Measurements from ENCODE around the gene RNU5D-1.
"Not testable (repeated sequence)": the region's sequence is repeated elsewhere in the genome, so short reads cannot be mapped to it uniquely, and the experiment has no call there.

Gene RNU5D-1

DNA sequence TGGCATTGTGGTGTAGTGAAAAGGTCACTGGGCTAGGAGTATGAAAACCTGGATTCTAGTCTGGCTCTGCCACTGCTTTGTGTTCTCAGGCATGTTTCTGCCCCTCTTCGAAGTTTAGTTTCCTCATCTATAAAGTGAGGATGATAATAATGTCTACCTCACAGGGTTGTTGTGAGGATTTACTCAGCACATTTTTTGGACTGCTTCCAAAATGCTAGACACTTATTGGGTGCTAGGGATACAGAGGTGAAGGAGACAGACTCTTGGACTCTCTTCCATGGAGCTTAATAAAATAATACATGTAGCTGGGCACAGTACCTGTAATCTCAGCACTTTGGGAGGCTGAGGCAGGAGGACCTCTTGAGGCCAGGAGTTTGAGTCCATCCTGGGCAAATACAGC lies 12.2 kb upstream of the RNU5D-1 start:
- DNase-seq (ENCODE audit: low read depth) = no peak
- TF ChIP-seq, protein P1, sequence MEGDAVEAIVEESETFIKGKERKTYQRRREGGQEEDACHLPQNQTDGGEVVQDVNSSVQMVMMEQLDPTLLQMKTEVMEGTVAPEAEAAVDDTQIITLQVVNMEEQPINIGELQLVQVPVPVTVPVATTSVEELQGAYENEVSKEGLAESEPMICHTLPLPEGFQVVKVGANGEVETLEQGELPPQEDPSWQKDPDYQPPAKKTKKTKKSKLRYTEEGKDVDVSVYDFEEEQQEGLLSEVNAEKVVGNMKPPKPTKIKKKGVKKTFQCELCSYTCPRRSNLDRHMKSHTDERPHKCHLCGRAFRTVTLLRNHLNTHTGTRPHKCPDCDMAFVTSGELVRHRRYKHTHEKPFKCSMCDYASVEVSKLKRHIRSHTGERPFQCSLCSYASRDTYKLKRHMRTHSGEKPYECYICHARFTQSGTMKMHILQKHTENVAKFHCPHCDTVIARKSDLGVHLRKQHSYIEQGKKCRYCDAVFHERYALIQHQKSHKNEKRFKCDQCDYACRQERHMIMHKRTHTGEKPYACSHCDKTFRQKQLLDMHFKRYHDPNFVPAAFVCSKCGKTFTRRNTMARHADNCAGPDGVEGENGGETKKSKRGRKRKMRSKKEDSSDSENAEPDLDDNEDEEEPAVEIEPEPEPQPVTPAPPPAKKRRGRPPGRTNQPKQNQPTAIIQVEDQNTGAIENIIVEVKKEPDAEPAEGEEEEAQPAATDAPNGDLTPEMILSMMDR (IDR thresholded peaks at IDR 0.05; ENCODE audit: control insufficient read depth, extremely low read depth, insufficient read depth) = no peak
- H3K4me3 ChIP-seq (ENCODE audit: low read depth, low read length) = no peak overlapping the region

DNA sequence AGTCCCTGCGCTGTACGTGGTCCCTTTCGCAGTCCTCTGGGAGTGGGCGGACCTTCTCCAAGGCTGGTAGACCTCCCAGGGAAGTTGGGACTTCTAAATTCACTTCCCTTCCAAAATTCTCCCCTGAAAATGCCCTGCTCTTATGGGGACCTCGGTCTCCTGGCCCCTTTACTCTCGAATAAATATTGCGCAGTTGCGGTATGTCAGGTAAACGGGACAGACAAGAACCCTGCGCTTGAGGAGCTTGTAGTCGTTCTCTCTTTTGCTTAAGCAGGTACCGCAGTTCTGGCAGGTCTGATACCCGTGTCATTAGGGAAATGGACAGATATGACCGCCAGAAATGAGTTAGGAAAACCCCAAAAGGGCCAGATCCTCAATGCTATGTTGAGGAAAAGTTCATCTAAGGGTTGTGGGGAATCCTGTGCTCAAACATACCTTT lies 9.2 kb upstream of the RNU5D-1 start:
- peak overlapping the region; percentile 86 for H3K4me3 ChIP-seq (ENCODE audit: low read depth, low read length)
- TF ChIP-seq, protein P1 (IDR thresholded peaks at IDR 0.05; ENCODE audit: control insufficient read depth, extremely low read depth, insufficient read depth) = no peak
- DNase-seq (ENCODE audit: low read depth) = no peak

DNA sequence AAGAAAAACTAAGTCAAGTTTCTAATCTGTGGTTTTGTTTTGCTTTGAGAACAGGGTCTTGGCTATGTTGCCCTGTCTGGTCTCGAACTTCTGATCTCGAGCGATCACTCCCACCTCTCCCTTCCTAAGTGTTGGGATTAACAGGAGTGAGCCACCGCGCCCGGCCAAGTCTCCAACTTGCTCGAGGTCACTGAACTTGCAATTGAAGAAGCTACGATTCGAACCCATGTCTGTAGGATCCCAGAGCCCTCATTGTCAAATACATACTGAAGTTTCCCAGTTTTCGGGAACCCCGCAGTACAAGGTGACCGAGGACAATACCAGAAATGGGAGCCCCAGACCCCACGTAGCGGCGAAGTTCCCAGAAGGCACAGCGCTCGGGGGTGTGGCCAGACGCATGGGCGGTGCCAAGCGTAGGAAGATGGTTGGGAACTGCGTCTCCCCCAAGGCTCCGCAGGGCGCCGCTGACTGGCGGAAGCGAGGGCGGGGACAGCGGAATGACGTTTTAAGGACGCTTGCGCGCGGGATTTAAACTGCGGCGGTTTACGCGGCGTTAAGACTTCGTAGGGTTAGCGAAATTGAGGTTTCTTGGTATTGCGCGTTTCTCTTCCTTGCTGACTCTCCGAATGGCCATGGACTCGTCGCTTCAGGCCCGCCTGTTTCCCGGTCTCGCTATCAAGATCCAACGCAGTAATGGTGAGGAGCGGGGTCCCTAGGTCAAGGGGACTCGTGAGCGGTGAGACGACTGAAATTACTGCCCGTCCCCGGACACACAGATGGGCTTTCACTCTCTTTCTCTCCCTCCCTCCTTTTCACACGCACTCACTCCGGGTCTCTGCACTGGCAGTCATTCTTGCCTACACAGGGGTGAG lies 8.6 kb upstream of the RNU5D-1 start, which contains the start of gene KIF2C:
Gene KIF2C, plus strand, starts transcription at position 531 of the 872 bp plus-strand sequence. Its CDS starts 96 bp downstream, at position 627.
- peak; percentile 92 for DNase-seq (ENCODE audit: low read depth)
- peak within 1 kb of the TSS; percentile 86 for H3K4me3 ChIP-seq (ENCODE audit: low read depth, low read length)
- TF ChIP-seq, protein P1 (IDR thresholded peaks at IDR 0.05; ENCODE audit: control insufficient read depth, extremely low read depth, insufficient read depth) = no peak

DNA sequence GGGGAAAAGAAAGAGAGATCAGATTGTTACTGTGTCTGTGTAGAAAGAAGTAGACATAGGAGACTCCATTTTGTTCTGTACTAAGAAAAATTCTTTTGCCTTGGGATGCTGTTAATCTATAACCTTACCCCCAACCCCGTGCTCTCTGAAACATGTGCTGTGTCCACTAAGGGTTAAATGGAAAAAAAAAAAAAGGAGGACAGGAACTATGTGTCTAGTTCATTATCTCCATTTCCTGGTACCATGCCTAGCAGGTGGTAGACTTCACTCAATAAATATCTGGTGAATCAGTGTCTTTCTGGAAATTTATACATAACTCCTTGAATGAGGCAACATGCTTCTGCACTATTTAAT lies 8.0 kb upstream of the RNU5D-1 start:
- DNase-seq (ENCODE audit: low read depth) = not testable (repeated sequence)
- peak overlapping the region; percentile 86 for H3K4me3 ChIP-seq (ENCODE audit: low read depth, low read length)

DNA sequence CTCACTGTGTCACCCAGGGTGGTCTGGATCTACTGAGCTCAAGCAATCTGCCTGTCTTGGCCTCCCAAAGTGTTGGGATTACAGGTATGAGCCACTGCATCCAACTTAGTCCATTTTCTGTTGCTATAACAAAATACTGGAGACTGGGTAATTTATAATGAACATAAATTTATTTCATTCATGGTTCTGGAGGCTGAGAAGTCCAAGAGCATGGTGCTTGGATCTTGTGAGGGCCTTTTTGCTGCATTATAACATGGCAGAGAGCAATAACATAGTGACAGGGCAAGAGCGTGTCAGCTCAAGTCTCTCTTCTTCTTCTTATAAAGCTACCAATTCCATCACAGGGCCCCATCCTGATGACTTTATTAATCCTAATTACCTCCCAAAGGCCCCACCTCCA lies 5.0 kb upstream of the RNU5D-1 start:
- TF ChIP-seq, protein P1 (IDR thresholded peaks at IDR 0.05; ENCODE audit: control insufficient read depth, extremely low read depth, insufficient read depth) = no peak
- no peak for DNase-seq (ENCODE audit: low read depth)
- no peak overlapping the region for H3K4me3 ChIP-seq (ENCODE audit: low read depth, low read length)

DNA sequence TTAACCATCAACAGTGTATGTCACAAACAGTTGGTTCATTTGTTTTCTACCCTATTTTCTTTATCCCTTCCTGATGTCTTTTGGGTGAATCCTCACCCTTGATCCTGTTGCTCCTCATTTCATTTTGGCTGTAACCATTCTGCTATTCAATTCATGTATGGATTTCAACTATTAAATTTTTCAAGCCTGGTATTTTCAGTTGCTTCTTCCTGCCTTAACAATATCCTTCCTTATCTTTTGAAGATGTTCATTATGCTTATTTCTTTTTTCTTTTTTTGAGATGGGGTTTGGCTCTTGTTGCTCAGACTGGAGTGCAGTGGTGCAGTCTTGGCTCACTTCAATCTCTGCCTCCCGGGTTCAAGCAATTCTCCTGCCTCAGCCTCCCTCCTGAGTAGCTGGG lies 2.8 kb upstream of the RNU5D-1 start:
- H3K4me3 ChIP-seq (ENCODE audit: low read depth, low read length) = no peak overlapping the region
- TF ChIP-seq, protein P1 (IDR thresholded peaks at IDR 0.05; ENCODE audit: control insufficient read depth, extremely low read depth, insufficient read depth) = no peak
- DNase-seq (ENCODE audit: low read depth) = no peak

DNA sequence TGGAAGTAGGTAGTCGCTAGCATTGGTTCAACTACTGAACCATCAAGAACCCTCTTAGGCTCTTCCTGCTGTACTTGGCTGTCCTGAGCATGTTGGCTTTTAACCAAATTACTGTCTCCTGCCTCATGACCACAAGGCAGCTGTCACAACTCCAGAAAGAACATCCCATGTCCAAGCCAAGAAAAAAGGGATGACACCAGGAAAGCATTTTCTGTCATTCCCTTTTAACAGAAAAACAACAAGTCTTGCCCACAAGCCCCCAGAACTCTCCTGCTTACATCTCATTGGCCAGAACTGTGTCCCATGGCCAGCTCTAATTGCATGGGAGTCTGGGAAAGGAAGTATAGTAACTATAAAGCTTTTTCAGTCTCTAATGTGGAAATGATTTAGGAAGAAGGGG lies 2.4 kb upstream of the RNU5D-1 start:
- TF ChIP-seq, protein P1 (IDR thresholded peaks at IDR 0.05; ENCODE audit: control insufficient read depth, extremely low read depth, insufficient read depth) = no peak

More for the DNA sequence above, 2.4 kb upstream of the RNU5D-1 start:
- DNase-seq (ENCODE audit: low read depth) = peak; percentile 48
- H3K4me3 ChIP-seq (ENCODE audit: low read depth, low read length) = no peak overlapping the region

Measured in LNCaP clone FGC (cell line).